Measurements from ENCODE around the gene MT1F.
"Not testable (repeated sequence)": the region's sequence is repeated elsewhere in the genome, so short reads cannot be mapped to it uniquely, and the experiment has no call there.

Gene MT1F

GRCh38 chr16:56615353-56615752, 42.4 kb upstream of the MT1F start:
- Histone ChIP-seq H3K27ac (ENCODE audit: low read depth in 2 of 2, low read length in 2 of 2) (no peak overlapping the region), H3K9me3 (ENCODE audit: control insufficient read depth in 2 of 2, low read length in 2 of 2) (no peaks in the 10 kb centered on the region), H3K36me3 (ENCODE audit: control insufficient read depth in 2 of 2, insufficient read depth in 2 of 2, low read length in 2 of 2) (no peaks in the 10 kb centered on the region), H3K27me3 (ENCODE audit: control insufficient read depth in 2 of 2, insufficient read depth in 2 of 2, low read length in 2 of 2) (peaks cover 0 to 5% of the 10 kb centered on the region in 2 donors), H3K4me3 (ENCODE audit: low read length in 2 of 2) (no peak overlapping the region), H3K9ac (ENCODE audit: low read depth in 1 of 2, low read length in 2 of 2) (no peak overlapping the region), H3K4me1 (ENCODE audit: control insufficient read depth in 2 of 2, insufficient read depth in 2 of 2, low read length in 2 of 2) (peaks cover 13 to 14% of the 10 kb centered on the region in 2 donors)

DNA sequence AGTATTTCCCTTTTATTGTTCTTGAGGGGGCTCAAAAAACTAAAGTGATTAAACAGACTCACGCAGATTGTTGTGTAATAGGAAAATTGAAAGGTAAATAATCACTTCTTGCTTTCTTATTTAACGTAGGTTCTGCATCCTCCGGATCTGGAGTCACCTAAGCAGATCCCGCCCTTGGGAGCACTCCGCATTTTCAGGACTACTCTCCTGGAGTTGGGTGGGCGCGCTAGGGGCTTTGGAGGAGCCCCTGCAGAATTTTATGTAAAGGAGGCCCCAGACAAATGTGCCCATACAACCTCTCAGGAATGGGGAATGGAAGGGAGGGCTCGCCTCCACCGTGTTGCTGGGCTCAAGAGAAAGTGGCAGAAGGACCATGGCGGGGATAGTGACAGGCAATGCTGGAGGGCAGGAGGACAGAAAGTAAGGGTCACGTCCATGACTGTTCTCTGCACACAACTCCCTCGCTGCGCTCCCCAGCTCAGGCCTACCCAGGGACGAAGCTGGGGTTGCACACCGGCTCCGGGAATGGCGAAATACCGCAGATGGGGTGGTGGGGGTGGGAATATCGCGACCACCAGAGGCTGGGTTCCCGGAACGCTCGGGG, 41.0 kb upstream of the MT1F start:
- no peaks in the 10 kb centered on the region for H3K36me3 ChIP-seq (ENCODE audit: control insufficient read depth in 2 of 2, insufficient read depth in 2 of 2, low read length in 2 of 2)
- no peaks in the 10 kb centered on the region for H3K9me3 ChIP-seq (ENCODE audit: control insufficient read depth in 2 of 2, low read length in 2 of 2)
- H3K4me3 ChIP-seq (ENCODE audit: low read length in 2 of 2), result peak overlapping the region; percentile 39 to 54
- peaks cover 0 to 5% of the 10 kb centered on the region in 2 donors for H3K27me3 ChIP-seq (ENCODE audit: control insufficient read depth in 2 of 2, insufficient read depth in 2 of 2, low read length in 2 of 2)
- peak overlapping the region in 1 of 2 donors; percentile 70 for H3K9ac ChIP-seq (ENCODE audit: low read depth in 1 of 2, low read length in 2 of 2)
- peaks cover 8 to 10% of the 10 kb centered on the region in 2 donors for H3K4me1 ChIP-seq (ENCODE audit: control insufficient read depth in 2 of 2, insufficient read depth in 2 of 2, low read length in 2 of 2)
- no peak overlapping the region for H3K27ac ChIP-seq (ENCODE audit: low read depth in 2 of 2, low read length in 2 of 2)

GRCh38 chr16:56617212-56618085, 40.3 kb upstream of the MT1F start:
- H3K9me3 ChIP-seq (ENCODE audit: control insufficient read depth in 2 of 2, low read length in 2 of 2), result no peaks in the 10 kb centered on the region
- peak overlapping the region; percentile 1 to 37 for H3K27ac ChIP-seq (ENCODE audit: low read depth in 2 of 2, low read length in 2 of 2)
- H3K9ac ChIP-seq (ENCODE audit: low read depth in 1 of 2, low read length in 2 of 2), result peak overlapping the region; percentile 58 to 70
- H3K27me3 ChIP-seq (ENCODE audit: control insufficient read depth in 2 of 2, insufficient read depth in 2 of 2, low read length in 2 of 2), result peaks cover 0 to 5% of the 10 kb centered on the region in 2 donors
- H3K4me1 ChIP-seq (ENCODE audit: control insufficient read depth in 2 of 2, insufficient read depth in 2 of 2, low read length in 2 of 2), result peaks cover 8 to 10% of the 10 kb centered on the region in 2 donors
- H3K36me3 ChIP-seq (ENCODE audit: control insufficient read depth in 2 of 2, insufficient read depth in 2 of 2, low read length in 2 of 2), result no peaks in the 10 kb centered on the region
- H3K4me3 ChIP-seq (ENCODE audit: low read length in 2 of 2), result peak overlapping the region; percentile 39 to 54

DNA sequence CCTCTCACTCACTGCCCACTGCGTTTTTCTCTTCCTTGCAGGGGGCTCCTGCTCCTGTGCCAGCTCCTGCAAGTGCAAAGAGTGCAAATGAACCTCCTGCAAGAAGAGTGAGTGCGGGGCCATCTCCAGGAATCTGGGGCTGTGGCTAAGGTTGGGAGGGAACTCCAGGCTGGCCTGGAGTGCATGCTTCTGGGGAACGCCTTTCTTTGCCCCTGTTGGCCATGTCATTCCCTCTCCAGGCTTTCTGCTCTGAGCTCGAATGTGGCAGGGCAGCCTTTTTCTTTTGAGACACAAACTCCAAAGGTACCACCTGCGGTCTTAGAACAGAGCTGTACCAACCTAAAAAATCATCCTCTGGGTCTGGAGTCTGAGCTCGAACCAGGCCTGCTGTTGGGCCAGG, 39.6 kb upstream of the MT1F start:
- no peaks in the 10 kb centered on the region for H3K9me3 ChIP-seq (ENCODE audit: control insufficient read depth in 2 of 2, low read length in 2 of 2)
- H3K4me3 ChIP-seq (ENCODE audit: low read length in 2 of 2), result peak overlapping the region in 1 of 2 donors; percentile 39
- peaks cover 8 to 10% of the 10 kb centered on the region in 2 donors for H3K4me1 ChIP-seq (ENCODE audit: control insufficient read depth in 2 of 2, insufficient read depth in 2 of 2, low read length in 2 of 2)
- no peaks in the 10 kb centered on the region for H3K36me3 ChIP-seq (ENCODE audit: control insufficient read depth in 2 of 2, insufficient read depth in 2 of 2, low read length in 2 of 2)
- H3K27ac ChIP-seq (ENCODE audit: low read depth in 2 of 2, low read length in 2 of 2), result no peak overlapping the region
- H3K27me3 ChIP-seq (ENCODE audit: control insufficient read depth in 2 of 2, insufficient read depth in 2 of 2, low read length in 2 of 2), result peaks cover 0 to 5% of the 10 kb centered on the region in 2 donors
- H3K9ac ChIP-seq (ENCODE audit: low read depth in 1 of 2, low read length in 2 of 2), result peak overlapping the region in 1 of 2 donors; percentile 70

GRCh38 chr16:56620339-56620897, 37.3 kb upstream of the MT1F start:
- Histone ChIP-seq H3K36me3 (ENCODE audit: control insufficient read depth in 2 of 2, insufficient read depth in 2 of 2, low read length in 2 of 2) (no peaks in the 10 kb centered on the region), H3K9ac (ENCODE audit: low read depth in 1 of 2, low read length in 2 of 2) (no peak overlapping the region), H3K4me3 (ENCODE audit: low read length in 2 of 2) (no peak overlapping the region), H3K4me1 (ENCODE audit: control insufficient read depth in 2 of 2, insufficient read depth in 2 of 2, low read length in 2 of 2) (peaks cover 8 to 16% of the 10 kb centered on the region in 2 donors), H3K27me3 (ENCODE audit: control insufficient read depth in 2 of 2, insufficient read depth in 2 of 2, low read length in 2 of 2) (peaks cover 0 to 5% of the 10 kb centered on the region in 2 donors), H3K27ac (ENCODE audit: low read depth in 2 of 2, low read length in 2 of 2) (no peak overlapping the region), H3K9me3 (ENCODE audit: control insufficient read depth in 2 of 2, low read length in 2 of 2) (no peaks in the 10 kb centered on the region)

DNA sequence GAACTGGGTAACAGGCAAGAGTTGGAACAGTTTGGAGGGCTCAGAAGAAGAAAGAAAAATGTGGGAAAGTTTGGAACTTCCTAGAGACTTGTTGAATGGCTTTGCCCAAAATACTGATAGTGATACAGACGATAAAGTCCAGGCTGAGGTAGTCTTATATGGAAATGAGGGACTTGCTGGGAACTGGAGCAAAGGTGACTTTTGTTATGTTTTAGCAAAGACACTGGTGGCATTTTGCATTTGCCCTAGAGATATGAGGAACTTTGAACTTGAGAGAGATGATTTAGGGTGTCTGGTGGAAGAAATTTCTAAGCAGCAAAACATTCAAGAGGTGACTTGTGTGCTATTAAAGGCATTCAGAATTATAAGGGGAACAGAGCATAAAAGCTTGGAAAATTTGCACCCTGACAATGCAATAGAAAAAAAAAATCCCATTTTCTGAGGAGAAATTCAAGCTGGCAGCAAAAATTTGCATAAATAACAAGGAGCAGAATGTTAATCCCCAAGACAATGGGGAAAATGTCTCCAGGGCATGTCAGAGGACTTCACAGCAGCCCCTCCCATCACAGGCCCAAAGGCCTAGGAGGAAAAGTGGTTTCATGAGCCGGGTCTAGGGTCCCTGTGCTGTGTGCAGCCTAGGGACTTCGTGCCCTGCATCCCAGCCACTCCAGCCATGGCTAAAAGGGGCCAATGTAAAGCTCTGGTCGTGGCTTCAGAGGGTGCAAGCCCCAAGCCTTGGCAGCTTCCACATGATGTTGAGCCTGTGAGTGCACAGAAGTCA, 35.9 kb upstream of the MT1F start:
- H3K9me3 ChIP-seq (ENCODE audit: control insufficient read depth in 2 of 2, low read length in 2 of 2); H3K27me3 ChIP-seq (ENCODE audit: control insufficient read depth in 2 of 2, insufficient read depth in 2 of 2, low read length in 2 of 2); H3K9ac ChIP-seq (ENCODE audit: low read depth in 1 of 2, low read length in 2 of 2); H3K36me3 ChIP-seq (ENCODE audit: control insufficient read depth in 2 of 2, insufficient read depth in 2 of 2, low read length in 2 of 2); H3K27ac ChIP-seq (ENCODE audit: low read depth in 2 of 2, low read length in 2 of 2); H3K4me3 ChIP-seq (ENCODE audit: low read length in 2 of 2): not testable (repeated sequence)
- peaks cover 8 to 26% of the 10 kb centered on the region in 2 donors for H3K4me1 ChIP-seq (ENCODE audit: control insufficient read depth in 2 of 2, insufficient read depth in 2 of 2, low read length in 2 of 2)

GRCh38 chr16:56623184-56623583, 34.6 kb upstream of the MT1F start:
- not testable (repeated sequence) for H3K27me3 ChIP-seq (ENCODE audit: control insufficient read depth in 2 of 2, insufficient read depth in 2 of 2, low read length in 2 of 2); H3K27ac ChIP-seq (ENCODE audit: low read depth in 2 of 2, low read length in 2 of 2); H3K36me3 ChIP-seq (ENCODE audit: control insufficient read depth in 2 of 2, insufficient read depth in 2 of 2, low read length in 2 of 2); H3K4me3 ChIP-seq (ENCODE audit: low read length in 2 of 2); H3K9ac ChIP-seq (ENCODE audit: low read depth in 1 of 2, low read length in 2 of 2); H3K9me3 ChIP-seq (ENCODE audit: control insufficient read depth in 2 of 2, low read length in 2 of 2)
- peaks cover 2 to 21% of the 10 kb centered on the region in 2 donors for H3K4me1 ChIP-seq (ENCODE audit: control insufficient read depth in 2 of 2, insufficient read depth in 2 of 2, low read length in 2 of 2)

- H3K4me1 ChIP-seq (ENCODE audit: control insufficient read depth in 2 of 2, insufficient read depth in 2 of 2, low read length in 2 of 2), result peaks cover 2 to 21% of the 10 kb centered on the region in 2 donors
- H3K27ac ChIP-seq (ENCODE audit: low read depth in 2 of 2, low read length in 2 of 2), result no peak overlapping the region
- no peaks in the 10 kb centered on the region for H3K27me3 ChIP-seq (ENCODE audit: control insufficient read depth in 2 of 2, insufficient read depth in 2 of 2, low read length in 2 of 2)
- H3K36me3 ChIP-seq (ENCODE audit: control insufficient read depth in 2 of 2, insufficient read depth in 2 of 2, low read length in 2 of 2), result no peaks in the 10 kb centered on the region
- no peaks in the 10 kb centered on the region for H3K9me3 ChIP-seq (ENCODE audit: control insufficient read depth in 2 of 2, low read length in 2 of 2)
- H3K4me3 ChIP-seq (ENCODE audit: low read length in 2 of 2), result no peak overlapping the region
- no peak overlapping the region for H3K9ac ChIP-seq (ENCODE audit: low read depth in 1 of 2, low read length in 2 of 2)
These were observed 34.1 kb upstream of the MT1F start for GRCh38 chr16:56623637-56624036.

DNA sequence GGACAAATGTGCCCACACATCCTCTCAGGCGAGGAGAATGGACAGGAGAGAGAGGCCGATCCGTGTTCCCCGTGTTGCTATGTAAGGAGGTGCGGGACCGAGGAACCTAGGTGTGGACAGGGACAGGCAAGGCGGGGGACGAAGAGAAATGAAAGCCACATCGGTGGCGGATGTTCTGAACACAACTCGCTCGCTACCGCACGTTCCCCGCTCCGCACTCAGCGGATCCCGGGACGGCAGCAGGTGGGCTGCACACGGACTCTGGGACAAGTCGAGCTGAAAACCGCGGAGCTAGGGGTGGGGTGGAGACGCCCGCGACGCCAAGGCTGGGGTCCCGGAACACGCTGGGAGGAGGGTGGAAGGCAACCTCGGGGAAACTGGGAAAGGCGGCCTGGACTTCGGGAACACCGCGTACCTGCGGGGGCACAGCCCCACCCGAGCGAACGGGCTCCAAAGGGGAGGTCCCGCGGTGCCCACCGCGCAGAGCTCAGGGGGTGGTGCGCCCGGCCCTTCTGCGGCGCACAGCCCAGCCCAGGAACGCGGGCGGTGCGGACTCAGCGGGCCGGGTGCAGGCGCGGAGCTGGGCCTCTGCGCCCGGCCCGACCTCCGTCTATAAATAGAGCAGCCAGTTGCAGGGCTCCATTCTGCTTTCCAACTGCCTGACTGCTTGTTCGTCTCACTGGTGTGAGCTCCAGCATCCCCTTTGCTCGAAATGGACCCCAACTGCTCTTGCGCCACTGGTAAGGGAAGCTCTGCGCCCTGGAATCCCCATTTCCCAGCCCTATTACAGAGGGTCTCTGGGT, 32.4 kb upstream of the MT1F start, which contains the start of gene MT1E:
TSS of gene MT1E (plus strand) at position 642 of the 803 bp plus-strand sequence. CDS start at position 713, 71 bp downstream.
- Histone ChIP-seq H3K36me3 (ENCODE audit: control insufficient read depth in 2 of 2, insufficient read depth in 2 of 2, low read length in 2 of 2) (no peaks in the 10 kb centered on the region), H3K4me1 (ENCODE audit: control insufficient read depth in 2 of 2, insufficient read depth in 2 of 2, low read length in 2 of 2) (peaks cover 2 to 21% of the 10 kb centered on the region in 2 donors), H3K27me3 (ENCODE audit: control insufficient read depth in 2 of 2, insufficient read depth in 2 of 2, low read length in 2 of 2) (no peaks in the 10 kb centered on the region), H3K9me3 (ENCODE audit: control insufficient read depth in 2 of 2, low read length in 2 of 2) (no peaks in the 10 kb centered on the region), H3K9ac (ENCODE audit: low read depth in 1 of 2, low read length in 2 of 2) (peak within 1 kb of the TSS; percentile 97), H3K27ac (ENCODE audit: low read depth in 2 of 2, low read length in 2 of 2) (peak within 1 kb of the TSS; percentile 93 to 97), H3K4me3 (ENCODE audit: low read length in 2 of 2) (peak within 1 kb of the TSS; percentile 81 to 95)
